Measurements from ENCODE around the gene CHST15.

Gene CHST15

GRCh38 chr10:124067825-124068400 is 25.5 kb downstream of the CHST15 start:
- TF ChIP-seq CTCF (IDR thresholded peaks at IDR 0.05; ENCODE audit: low read depth, low read length): no peak
- DNase-seq (ENCODE audit: low read depth, low spot score): no peak
- in situ Hi-C loops (cut with HindIII; ENCODE audit: low sequenced_read_pairs): no loop called here
- H3K4me3 ChIP-seq (ENCODE audit: low read depth, low read length): no peak overlapping the region

- H3K4me3 ChIP-seq (ENCODE audit: low read depth, low read length): no peak overlapping the region
- TF ChIP-seq CTCF (IDR thresholded peaks at IDR 0.05; ENCODE audit: low read depth, low read length): no peak
- no peak for DNase-seq (ENCODE audit: low read depth, low spot score)
- in situ Hi-C loops (cut with HindIII; ENCODE audit: low sequenced_read_pairs): no loop called here
These were observed 26.4 kb downstream of the CHST15 start for GRCh38 chr10:124066781-124067714.

DNA sequence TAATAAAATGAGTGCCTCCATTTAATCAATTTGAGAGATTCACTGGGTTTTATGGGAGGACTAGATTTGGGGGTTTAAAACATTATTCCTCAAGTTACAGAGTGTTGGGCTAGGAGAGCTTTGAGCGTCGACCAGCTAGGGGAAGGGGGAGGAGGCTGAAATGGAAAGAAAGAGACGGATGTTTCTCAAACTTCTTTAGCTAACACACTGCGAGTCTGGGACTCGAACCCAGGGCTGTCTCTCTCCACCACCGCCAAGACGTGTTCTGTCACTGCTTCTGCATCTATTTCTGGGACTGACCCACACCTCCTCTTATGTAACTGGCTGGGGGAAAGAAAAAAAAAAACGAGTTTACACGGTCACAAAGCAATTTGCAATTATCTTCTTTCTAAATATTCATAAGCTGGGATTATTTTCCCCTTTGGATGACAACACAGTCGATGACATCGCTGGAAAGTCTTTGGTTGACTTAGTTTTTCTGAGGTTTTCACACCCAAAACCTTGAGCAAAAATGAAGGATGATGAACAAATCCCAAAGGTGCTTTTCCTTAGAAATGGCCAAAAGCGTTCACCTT is 27.2 kb downstream of the CHST15 start:
- H3K4me3 ChIP-seq (ENCODE audit: low read depth, low read length): no peak overlapping the region
- TF ChIP-seq CTCF (IDR thresholded peaks at IDR 0.05; ENCODE audit: low read depth, low read length): no peak
- DNase-seq (ENCODE audit: low read depth, low spot score): no peak
- in situ Hi-C loops (cut with HindIII; ENCODE audit: low sequenced_read_pairs): no loop called here

- no peak for TF ChIP-seq CTCF (IDR thresholded peaks at IDR 0.05; ENCODE audit: low read depth, low read length)
- H3K4me3 ChIP-seq (ENCODE audit: low read depth, low read length): no peak overlapping the region
- no peak for DNase-seq (ENCODE audit: low read depth, low spot score)
- in situ Hi-C loops (cut with HindIII; ENCODE audit: low sequenced_read_pairs): no loop called here
These were observed 27.8 kb downstream of the CHST15 start for GRCh38 chr10:124065382-124066125.

DNA sequence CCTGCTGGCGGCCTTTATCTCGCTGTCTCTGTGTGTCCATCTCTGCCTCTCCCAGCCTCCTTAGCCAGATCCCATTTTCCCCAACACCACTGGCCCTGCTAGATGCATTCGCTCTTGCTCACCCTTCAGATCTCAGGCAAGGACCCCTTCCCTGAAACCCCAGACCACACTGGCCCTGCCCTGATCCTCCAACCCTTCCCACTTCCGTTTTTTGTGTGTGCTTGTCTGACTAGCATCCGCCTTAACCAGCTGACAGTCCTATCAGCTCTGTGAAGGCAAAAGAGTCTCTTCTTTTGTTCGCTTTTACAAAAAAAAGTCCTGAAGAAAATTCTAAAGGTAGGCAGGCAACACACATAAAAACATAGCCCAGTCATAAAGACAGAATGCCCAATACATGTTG is 28.7 kb downstream of the CHST15 start:
- DNase-seq (ENCODE audit: low read depth, low spot score): no peak
- H3K4me3 ChIP-seq (ENCODE audit: low read depth, low read length): no peak overlapping the region
- no peak for TF ChIP-seq CTCF (IDR thresholded peaks at IDR 0.05; ENCODE audit: low read depth, low read length)
- in situ Hi-C loops (cut with HindIII; ENCODE audit: low sequenced_read_pairs): no loop called here

Measured in astrocyte of the spinal cord (primary cell).